NCI-H2196 (cell line): Measurements from ENCODE around the gene GALM.
"Not testable (repeated sequence)": the region's sequence is repeated elsewhere in the genome, so short reads cannot be mapped to it uniquely, and the experiment has no call there.

Experiments
- DNase-seq: peaks from one replicate; lab custom pipeline; 2025; ENCODE audit not compliant: unreplicated experiment; lab: John Stamatoyannopoulos, UW

GALM gene

DNA sequence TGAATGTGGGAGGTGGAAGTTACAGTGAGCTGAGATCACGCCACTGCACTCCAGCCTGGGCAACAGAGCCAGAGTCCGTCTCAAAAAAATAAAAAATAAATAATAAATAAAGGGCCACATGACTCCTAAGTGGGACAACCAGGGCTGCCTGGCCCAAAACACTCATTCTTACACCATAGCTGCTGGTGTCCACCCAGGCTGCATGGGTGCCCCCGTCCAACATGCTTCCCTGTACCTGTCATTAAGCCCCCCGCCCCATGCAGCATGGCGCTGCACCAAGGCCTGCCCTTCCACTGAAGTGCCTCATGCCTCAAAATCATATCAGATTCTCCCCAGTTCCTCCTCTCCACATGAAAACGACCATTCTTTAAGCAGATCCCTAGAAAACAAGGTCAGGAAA, 10.8 kb downstream of the GALM start:
- no peak for DNase-seq

DNA sequence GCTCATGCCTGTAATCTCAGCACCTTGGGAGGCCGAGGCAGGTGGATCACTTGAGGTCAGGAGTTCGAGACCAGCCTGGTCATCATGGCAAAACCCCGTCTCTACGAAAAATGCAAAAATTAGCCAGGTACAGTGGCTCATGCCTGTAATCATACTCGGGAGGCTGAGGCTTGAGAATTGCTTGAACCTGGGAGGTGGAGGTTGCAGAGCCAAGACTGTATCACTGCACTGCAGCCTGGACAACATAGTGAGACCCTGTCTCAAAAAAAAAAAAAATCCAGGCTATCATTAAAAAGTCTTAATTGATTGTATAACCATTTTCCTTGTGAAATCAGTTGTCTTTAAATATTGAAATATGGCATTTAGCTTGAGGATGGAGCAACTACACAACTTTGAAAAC, 15.0 kb downstream of the GALM start:
- not testable (repeated sequence) for DNase-seq

DNA sequence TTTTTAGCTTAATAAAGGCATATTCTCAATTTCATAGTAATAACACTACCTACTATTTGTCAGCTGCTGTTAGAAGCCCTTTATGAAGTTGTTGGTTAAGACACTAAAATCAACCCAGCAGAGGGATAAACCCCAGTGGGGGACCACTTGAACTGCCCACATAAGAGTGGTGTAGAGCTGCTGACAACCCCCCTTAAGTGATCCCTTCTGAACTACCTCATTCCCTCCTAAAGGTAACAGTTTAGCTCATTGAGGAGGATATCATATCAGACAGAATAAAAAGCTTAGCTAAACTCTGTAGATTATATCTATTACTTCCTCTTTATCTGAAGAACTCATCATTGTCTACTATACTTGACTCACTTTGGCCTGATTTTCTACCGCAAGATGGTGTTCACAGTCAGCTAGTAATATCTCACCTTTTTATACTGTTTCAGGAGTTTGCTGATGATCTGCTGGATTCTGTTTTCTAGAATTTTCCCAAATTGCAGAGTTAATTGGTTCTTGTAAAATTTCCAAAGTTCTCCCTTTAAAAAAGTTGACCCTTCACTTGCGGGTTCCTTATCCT, 16.2 kb downstream of the GALM start:
- no peak for DNase-seq

DNA sequence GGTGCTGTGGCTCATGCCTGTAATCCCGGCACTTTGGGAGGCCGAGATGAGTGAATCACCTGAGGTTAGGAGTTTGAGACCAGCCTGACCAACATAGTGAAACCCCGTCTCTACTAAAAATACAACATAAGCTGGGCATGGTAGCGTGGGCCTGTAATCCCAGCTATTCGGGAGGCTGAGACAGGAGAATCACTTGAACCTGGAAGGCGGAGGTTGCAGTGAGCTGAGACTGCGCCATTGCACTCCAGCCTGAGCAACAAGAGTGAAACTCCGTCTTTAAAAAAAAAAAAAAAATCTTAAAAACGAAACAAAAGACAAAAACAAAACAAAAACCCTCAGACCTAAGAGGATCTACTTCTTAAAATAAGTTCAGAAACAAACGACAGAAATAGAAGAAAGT, 16.7 kb downstream of the GALM start:
- not testable (repeated sequence) for DNase-seq

DNA sequence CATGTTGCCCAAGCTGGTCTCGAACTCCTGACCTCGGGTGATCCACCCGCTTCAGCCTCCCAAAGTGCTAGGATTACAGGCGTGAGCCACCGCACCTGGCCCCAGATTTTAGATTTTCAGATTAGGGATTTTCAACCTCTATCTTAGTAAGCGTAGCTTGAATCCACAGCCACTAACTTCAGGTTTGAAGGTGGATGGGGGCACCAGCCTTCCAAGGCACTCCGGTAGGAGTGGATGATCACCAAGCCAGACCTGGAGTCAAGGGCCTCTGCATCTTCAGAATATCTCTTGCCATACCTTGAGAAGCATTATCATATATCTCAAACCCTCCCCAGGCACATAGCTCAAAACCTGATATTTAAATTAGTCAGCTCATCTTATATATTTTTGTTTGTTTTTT, 17.9 kb downstream of the GALM start:
- DNase-seq = no peak

DNA sequence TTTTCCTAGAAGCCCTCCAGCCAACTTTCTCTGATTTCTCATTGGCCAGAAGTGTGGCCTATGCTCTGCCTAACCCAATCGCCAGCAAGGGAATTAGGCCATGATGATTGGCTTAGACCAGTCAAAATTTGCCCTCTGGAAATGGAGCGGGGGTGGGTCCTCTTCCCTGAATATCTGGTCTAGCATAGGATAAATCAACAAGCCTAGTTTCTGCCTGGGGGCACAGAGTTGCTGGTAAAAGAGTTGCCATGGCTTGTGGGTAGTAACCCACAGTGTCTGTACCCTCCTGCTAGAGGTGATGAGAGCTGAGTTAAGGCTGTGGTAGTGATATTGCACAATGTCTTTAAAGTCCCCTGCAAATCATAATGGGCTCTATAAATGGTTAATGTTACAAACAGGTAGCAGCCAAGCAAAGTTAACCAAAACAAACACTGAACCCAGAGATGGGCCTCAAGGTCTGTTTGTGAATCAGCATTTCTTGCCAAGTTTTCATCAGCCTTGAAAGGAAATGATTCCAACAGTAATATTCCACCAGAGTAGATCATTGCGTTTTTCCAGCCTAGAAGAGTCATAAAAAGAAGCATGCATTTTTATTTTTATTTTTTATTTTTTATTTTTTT, 19.3 kb downstream of the GALM start:
- no peak for DNase-seq

DNA sequence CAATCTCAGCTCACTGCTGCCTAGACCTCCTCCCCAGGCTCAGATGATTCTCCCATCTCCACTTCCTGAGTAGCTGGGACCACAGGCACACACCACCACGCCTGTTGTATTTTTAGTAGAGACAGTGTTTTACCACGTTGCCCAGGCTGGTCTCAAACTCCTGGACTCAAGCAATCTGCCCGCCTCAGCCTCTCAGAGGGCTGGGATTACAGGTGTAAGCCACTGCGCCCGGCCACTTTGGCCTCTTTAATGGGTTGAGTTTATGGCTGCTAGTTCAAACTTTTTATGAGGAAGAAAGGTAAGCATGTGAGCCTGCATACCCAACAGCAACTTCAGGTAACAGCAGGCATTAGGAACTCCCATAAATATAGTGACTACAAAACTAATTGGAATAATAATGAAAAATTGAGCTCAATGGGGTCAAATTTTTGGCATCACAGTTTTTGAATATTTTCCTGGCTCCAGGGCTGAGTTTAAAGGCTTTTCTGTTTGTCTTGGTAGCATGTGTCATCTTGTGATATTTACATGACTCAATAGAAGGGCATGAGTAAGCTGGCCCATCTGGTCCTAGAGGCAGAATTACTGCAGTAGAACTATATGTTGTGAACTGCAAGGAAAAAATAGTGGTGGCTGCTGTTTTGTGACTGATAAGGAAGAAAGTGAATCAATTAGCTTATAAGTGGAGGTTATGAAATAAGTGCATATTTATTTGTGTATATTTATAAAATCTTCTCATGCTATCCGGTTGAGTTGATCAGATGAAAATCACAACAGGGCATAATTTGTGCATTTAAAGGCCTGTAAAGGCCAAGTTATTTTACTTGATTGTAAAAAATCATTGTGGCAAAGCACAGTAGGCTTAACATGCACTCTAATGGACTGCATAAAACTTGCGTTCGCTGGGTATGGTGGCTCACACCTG, 24.8 kb downstream of the GALM start:
- peak; percentile 36 for DNase-seq

DNA sequence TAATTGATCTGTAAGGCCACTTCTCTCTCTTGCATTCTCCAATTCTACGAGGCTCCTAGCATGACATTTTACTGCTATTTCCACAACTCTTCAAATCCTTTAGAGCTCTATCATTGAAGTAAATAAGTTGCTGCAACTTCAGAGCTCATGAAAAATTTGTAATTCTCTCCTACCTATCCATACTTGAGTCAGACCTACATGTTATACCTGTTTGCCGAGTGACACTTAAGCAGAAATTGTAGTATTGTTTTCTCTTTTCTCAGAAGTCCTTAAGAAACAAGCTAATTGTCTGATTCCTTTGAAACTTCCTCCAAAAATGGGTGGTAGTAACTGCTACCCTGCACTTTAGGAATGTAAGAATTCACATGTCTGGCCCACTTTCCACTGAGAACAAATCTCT, 26.1 kb downstream of the GALM start:
- DNase-seq = no peak

DNA sequence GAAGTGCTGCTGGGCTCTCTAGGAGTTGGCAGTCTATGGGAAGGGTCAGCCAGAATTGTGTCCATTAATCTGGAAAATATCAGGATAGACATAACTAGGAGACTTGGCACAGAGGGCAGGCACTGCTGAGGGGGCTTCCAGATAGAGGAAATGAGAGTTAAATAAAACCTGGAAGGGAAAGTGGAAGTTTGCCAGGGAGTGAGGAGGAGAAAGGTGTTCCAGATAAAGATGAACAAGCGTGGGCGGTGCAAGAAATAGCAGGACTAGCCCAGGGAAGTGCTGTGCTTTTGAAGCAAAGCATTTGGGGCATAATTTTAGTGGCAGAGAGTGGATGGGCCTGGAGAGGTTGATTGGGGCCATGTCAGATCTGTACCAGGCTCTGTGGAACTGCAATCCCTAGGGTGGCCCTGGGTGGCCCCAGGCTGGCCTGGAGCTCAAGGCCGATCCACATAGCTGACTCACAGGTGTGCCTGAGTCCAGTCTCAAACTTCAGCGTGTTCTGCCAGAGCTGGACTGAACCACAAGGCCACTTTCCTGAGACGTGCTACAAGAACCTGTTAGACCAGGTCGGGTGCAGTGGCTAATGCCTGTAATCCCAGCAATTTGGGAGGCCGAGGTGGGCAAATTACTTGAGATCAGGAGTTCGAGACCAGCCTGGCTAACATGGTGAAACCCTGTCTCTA, 26.9 kb downstream of the GALM start:
- no peak for DNase-seq

DNA sequence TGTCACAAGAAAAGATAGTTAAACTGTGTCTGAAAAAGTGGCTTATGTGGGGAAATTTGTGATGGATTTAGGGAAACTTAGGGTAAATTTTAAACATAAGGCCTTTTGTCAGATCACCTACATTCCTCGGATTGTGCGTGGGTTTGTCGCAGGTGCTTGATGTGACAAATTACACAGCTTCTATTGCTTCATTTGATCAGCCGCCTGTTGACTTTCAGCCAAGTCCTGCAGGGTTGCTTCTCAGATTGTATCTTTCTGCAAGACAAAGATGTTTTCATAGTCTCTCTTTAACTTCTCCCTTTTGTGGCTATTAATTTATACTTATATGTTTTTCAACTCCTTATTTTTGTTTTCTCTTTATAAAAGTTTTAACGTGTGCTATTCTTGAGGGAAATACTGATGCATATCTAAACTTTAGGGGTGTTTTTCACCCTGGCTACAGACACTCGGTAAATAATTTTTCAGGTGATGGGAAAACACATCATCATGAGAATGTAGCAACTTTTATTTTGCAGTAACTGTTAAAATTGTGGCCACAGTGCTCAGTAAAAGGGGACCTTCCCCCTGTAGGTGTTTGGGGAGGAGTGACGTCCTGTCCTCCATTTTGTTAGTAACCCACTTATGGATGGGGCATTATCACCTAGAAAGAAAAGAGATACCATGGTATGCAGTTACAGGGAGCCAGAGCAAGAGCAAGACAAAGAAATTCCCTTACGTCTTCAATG, 31.4 kb downstream of the GALM start:
- no peak for DNase-seq

DNA sequence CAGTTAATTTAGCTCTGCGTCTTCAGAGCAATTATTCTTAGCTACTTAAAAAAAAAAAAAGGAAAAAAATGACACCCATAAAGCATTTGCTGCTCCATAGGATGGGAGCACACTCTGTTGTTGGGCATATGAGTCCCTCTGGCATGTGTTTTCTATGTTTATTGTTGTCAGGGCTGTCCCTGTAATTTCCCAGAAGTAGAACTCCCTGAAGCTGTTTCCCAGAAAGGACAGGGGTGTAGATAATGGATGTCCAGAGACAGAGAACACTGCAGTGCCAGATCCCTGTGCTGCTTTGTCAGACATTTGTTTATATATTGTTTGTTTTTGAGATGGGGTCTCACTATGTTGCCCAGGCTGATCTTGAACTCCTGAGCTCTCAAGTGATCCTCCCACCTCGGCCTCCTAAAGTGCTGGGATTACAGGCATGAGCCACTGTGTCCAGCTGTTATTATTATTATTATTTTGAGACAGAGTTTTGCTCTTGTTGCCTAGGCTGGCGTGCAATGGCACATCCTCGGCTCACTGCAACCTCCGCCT, 32.6 kb downstream of the GALM start:
- no peak for DNase-seq

DNA sequence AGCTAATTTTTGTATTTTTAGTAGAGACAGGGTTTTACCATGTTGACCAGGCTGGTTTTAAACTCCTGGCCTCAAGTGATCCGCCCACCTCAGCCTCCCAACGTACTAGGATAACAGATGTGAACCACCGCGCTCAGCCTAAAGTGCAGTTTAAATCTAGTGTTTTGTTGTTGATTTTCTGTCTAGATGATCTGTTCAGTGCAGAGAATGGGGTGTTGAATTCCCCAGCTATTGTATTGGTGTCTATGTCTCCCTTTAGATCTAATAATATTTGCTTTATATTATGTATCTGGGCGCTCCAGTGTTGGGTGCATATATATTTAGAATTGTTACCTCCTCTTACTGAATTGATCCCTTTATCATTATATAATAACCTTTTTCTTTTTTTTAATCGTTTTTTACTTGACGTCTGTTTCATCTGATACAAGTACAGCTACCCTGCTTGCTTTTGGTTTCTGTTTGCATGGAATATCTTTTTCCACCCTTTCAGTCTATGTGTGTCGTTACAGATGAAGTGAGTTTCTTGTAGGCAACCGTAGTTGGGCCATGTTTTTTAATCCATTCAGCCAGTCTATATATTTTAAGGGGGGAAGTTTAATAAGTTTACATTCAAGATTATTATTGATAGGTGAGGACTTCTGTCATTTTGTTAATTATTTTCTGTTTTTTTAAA, 34.3 kb downstream of the GALM start:
- DNase-seq = no peak

DNA sequence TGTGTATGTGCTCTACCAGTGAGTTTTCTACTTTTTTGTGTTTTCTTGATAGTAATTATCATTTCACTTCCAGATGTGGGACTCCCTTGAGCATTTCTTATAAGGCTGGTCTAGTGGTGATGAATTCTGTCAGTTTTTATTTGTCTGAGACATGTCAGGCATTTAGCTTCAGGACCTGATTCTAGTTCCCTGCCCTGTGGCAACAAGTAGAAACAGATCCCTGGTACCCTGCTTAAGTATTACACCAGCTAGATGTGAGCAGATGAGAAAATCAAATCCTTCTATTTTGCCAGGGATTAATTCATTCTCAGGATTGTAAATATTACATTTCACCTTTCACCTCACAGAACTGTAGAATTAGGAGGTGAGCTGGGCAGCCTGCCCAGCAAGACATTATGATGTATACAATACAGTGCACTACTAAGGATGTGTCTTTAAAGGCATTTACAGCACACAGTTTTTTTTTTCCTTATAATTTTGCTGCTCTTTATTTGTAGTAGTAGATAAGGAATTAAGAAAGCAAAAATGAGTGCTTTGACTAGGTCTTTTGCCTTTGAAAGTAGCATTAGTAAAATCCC, 35.1 kb downstream of the GALM start:
- no peak for DNase-seq

DNA sequence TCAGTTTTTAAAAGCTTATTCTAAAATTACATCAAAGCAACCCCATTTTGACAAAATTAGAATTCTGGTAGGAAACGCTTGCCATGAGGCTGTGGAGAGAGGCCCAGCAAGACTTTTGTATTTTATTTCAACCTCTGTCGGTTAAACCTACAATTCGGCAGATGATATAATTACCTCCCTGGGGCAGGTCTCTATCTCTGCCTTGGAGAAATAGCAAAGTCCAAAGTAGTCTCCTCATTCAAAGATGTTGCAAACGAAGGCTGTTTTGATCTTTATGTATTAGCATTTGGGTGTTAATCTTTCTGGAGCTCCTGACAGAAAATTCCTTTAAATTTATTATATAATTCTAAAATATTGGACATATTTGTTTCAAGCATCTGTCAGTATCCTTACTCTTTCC, 35.6 kb downstream of the GALM start:
- no peak for DNase-seq

DNA sequence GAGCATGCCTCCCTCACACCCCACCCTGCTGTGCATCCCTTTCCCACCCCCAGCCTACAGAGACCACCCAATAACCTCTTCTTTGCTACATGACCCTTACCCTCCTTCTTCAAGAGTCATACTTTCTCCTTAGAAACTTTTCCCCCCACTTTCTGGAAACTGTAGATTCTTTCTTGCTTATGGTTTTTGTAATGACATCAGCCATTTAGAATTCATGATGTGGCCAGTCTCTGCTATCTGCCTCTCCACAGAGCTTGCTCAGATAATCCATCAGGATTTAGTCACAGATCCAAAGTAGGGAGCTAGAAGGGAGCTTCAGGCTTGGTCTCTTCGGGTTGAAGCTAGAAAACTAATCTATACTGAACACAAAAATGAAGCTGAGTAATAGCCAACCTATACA, 36.5 kb downstream of the GALM start:
- no peak for DNase-seq

DNA sequence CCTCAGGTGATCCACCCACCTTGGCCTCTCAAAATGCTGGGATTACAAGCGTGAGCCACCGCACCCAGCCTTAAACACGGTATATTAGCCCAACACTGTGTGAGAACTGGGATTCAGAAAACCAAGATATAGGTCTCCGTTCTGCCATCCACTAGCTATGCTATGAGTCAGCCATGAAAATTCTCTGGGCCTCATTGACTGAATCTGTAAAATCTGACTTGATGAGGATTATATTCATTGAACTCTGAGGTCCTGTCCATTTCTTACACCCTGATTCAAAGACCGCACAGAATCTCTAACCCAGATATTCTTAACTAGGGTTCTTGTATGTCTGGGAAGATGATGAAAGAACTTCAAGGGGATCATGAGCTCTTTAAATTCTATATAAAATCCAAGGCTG, 37.4 kb downstream of the GALM start:
- not testable (repeated sequence) for DNase-seq

DNA sequence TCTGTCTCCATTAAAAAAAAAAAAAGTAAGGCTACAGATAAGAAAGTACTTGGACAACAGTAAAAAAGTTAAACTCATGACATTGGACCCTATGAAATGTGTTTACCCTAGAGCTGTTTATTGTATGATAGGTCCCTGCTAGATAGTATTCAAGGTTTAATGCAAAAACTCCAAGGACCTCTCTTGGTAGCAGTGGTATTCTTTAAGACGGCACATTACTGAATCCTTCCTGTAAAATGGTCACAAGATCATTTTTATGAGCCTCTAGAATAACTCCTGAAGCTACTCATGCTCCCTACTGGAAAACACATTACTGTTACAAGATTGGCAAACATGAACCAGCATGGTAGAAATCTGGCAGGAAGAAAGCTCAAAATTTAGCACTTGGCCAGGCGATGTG, 38.8 kb downstream of the GALM start:
- DNase-seq = no peak

DNA sequence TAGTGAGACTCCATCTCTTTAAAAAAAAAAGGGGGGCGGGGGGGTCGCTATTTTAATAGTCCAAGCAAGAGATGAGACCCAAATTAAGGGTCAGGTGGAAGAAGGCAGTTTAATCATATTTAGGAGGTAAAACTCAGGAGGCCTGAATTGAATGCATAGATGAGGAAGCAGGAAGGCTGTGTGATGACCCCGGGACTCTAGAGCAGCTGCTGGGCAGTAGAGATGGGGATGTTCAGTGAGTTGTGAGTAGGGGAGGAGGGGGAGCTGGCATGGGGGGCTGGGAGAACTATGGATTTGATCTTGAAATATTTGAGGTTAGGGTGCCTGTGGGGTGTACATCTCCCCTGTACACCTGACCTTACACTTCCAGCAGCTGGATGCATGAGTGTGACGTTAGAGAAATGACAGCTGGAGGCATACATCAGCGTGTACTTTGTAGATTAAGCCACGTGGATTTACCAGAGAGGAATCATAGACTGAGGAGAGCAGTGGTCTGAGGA, 41.0 kb downstream of the GALM start:
- DNase-seq = no peak

DNA sequence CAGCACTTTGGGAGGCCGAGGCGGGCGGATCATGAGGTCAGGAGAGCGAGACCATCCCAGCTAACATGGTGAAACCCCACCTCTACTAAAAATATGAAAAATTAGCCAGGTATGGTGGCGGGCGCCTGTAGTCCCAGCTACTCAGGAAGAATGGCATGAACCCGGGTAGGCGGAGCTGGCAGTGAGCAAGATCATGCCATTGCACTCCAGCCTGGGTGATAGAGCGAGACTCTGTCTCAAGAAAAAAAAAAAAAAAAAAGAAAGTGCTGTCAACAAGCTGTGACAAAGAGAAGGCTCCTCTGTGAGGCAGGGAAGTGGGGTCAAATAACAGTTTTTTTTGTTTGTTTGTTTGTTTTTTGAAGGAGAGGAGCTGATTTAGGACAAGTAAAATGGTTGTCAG, 42.6 kb downstream of the GALM start:
- not testable (repeated sequence) for DNase-seq
